Stimulated activated CD8-positive, alpha-beta memory T cell treated with anti-CD3 and anti-CD28 coated beads, Interleukin-15, amount 100 ng/mL, for 1 hour (primary cell): ENCODE data around the gene PLCB3.
A peak's percentile ranks its signal among the peaks of the same experiment; 100 is the strongest.

Source experiments
- DNase-seq: peaks from one replicate; pipeline ENCODE4 v3.0.0-alpha.2; 2020; ENCODE audit warnings: low read depth

Gene PLCB3

DNA sequence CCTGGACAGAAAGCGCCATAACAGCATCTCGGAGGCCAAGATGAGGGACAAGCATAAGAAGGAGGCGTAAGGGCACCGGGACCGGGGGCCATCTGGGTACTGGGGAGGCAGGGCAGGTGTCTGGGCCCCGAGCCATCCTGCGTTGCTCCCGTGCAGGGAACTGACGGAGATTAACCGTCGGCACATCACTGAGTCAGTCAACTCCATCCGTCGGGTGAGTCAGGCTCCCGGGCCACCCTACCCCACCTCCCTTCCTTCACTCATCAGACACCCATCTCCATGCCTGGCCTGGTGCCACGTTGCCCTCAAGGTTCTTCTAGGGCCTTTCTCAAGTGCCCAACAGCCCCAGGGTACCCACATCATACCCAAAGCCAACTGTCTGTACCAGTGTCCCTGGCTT lies 15.0 kb downstream of the PLCB3 start:
- DNase-seq: no peak

DNA sequence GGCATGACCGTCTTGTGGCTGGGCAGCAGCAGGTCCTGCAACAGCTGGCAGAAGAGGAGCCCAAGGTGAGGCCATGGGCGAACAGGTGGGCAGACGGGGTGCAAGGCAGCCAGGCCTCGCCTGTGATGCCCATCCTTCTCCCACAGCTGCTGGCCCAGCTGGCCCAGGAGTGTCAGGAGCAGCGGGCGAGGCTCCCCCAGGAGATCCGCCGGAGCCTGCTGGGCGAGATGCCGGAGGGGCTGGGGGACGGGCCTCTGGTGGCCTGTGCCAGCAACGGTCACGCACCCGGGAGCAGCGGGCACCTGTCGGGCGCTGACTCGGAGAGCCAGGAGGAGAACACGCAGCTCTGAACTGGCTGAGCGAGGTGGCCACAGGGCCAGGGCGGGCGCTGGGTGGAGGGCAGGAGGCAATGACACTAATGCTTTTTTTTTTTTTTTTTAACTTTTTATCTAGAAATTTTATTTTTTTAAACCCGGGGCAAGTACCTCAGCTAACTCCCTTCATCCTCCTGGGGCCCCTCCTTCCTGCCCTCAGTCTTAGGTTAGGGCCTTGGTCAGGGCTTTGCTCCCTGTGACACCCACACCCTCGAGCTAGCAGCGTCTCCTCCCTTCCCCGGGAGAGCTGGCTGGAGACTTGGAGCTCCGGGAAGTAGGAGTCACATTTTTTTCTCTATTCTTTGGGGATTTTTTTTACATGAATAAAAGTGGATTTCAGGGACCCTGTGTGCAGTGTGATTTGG lies 16.0 kb downstream of the PLCB3 start:
- DNase-seq: no peak

DNA sequence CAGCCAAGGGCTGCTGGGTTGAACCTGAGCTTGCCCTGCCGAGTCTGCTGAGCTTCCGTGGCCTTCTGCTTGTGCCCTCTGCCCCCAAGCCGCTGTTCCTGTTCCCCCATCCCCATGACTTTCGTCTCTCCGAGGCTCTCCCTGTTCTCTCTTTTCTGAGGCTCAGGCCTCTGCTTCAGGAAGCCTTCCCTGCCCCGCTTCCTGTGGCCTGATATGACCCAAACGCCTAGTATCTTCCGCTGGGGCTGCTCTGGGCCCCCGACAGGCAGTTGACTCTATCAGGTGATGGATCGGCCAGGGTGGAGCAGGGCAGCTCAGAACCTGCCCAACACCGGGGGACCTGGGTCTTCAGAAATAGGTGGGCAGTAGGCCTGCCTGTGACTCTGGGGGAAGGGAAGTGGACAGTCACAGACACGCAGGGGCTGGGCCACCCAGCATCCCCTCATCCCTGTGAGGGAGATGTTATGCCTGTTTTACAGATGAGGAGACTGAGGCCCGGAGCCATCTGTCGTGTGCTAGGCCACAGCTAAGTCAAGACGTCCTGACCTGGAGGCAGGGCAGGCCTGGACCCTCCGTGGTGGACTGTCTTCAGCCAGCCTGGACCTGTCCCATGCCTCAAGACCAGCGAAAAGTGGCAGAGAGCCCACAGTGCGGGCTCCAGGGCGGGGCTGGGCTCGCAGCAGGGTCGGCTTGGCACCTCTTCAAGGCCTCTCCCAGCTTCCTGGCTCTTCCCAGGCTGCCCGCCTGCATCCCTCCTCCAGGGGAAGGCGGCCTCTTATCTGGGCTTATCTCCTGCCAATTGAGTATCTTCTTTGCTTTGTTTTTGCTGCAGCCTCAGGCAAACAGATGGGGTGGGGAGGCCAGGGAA lies 16.9 kb downstream of the PLCB3 start:
- DNase-seq: no peak

DNA sequence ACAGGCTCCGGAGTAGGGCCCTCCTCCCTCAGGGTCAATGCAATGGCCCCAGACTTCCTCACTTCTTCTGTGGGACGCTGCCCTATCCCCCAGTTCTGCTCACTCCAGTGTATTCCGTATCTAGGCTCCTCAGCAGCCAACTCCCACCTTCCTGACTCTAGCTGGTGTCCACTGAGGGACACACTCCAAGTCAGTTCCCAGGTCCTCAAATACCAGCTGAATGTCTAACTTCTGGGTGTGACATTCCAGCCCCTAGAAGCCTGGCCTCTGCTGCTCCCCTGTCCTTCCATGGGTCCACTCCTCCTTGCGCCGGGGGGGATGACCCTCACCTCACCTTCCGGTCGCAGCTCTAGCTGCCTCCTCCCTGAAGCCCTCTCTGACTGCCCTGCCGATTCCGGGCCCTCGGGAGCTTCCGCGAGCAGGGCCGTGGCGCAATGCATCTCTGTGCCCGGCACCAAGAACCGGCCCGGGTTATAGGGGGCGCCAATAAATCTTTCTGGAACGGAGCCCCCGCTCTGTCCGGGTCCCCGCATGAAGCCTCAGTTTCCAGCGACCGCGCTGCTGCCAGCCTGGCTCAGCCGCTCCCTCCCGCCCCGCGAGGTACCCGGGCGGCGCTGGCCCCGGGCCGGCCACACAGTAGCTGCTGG lies 17.7 kb downstream of the PLCB3 start:
- DNase-seq: peak; percentile 11

DNA sequence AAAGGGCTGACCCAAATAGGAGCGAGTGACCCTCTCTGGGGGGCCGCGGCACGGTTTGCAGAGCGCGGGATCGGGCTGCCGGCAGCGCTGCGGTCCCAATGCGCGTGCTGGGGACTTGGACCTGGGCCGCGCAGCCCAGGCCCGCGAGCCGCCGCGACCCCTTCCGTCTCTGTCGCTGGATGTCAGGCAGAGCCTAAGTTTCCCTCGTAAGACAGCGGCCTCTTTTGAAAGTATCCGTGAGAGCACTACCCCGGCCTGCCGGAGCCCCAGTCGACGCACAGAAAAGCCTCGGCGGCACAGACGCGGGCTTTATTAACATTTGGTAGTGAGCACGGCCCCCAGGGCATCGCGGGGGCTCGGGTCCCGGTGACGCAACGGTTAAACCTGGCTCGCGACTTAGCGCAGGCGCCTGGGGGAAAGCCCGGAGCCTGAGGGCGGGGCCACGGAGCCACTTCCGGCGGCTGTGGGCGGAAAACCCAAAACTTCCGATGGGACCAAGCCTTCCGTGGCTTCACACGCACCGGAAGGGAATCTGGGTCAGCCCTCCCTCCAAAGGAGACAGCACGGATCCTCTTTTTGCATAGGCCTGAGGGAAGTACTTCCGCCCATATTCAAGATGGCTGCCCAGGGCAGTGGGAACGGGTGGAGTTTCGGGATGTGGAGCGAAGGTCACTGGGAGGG lies 18.4 kb downstream of the PLCB3 start:
- peak; percentile 96 for DNase-seq

DNA sequence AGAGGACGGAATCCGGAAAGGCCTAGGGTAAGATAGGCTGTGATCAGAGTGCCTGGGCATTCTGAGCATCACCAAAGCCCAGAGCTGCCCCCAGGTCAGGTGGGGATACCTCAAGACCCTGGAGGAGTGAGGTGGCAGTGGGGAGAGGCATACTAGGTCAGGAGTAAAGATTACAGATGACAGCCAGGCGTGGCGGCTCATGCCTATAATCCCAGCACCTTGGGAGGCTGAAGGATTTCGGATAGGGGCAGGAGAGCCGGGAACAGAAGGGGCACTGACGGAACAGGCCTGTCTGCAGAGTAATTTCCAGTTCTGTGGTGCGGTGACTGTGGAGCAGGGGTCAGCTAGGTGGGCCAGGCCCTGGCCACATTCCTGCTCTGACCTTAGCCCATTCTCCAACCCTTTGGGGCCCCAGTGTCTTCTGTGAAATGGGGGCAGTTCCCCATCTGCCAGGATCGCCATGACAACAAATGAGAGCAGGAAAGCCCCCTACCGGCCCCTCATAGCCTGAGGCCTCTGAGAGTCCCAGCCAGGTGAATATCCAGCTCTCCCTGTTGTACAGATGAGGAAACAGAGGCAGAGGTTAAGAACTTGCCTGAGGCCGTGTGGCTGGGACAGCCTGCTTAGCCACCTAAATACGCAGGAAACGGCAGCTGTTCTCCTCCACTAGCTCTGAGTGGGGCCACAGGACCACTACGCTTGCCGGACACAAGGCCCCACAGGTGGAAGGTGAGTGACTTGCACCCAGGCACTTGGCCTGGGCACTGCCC lies 23.9 kb downstream of the PLCB3 start:
- DNase-seq: no peak

DNA sequence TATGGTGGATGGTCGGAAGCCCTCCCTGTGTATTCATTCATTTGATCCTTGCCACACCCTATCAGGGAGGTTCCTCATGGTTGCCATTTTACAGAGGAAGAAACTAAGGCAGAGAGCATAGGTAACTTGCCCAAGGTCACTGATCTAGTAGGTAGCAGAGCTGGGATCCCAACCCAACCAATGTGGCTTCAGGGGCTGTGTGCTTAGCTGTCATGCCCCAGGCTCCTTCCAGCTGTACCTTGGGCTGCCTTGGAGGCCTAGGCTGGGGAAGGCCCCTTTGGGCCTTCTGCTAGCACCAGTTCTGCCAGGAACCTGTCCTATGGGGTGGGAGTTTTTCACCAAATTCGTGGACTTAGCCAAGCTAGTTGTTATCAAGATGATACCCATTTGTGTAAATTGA lies 24.5 kb downstream of the PLCB3 start:
- DNase-seq: no peak

DNA sequence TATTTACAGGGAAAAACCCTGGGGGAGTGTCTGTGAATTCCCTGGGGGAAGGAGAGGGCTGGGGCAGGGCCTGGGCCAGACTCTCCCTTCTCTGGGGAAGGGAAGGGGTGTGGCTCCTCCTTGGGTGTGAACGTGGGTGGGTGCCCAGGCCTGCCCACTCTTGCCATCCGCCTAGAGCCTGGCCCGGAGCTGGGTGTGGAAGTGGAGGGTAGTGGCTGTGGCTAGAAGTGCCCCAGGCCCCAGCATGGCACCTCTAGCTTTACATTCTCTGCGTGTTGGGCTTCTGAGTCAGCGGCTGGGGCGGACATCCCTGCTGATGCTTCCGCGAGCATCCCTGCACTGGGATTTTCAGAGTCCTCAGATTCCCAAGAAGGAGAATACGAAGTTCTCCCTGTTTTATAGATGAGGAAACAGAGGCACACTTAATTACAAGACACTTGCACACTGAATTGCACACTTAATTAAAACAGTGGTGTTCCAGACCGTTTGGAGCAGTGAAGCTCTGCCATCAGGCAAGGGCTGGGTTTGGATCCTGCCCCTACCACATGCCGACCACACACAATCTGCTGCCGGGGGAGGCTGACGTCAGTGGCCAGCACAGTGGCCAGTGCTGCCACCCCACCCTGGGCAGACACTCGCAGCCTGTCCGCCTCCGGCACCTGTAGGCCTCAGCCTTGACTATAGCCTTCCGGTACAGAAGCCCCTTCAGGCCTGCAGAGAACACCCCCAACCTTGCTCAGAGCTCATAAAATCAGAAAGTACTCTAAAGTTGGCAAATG lies 25.5 kb downstream of the PLCB3 start:
- DNase-seq: no peak

DNA sequence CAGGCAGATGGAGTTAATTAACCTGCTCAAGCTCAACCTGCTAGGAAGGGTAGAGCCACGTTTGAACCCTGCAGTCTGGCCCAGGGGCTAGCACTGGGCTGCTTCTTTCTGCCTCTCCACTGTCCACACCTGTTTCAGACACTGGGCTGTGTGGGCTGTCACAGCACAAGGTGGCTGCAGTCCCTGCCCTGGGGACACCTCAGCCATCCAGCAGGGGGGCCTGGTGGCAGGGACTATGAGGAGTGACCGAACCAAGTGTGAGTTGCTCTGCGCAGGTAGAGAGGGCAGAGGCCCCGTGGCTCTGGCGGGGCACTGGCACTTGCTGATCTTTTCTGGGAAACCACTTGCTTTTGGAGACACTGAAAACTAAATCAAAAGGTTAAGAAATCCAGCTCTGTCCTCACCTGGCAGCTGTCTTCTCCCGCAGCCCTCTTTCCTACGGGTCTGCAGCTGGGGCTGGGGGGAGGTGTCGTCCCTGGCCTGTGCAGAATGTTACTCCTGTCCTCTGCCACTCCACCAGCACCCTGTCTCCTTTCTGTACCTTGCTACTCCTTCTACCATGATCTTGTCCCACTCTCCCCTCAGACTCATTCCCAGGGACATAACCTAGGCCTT lies 27.4 kb downstream of the PLCB3 start:
- DNase-seq: no peak

DNA sequence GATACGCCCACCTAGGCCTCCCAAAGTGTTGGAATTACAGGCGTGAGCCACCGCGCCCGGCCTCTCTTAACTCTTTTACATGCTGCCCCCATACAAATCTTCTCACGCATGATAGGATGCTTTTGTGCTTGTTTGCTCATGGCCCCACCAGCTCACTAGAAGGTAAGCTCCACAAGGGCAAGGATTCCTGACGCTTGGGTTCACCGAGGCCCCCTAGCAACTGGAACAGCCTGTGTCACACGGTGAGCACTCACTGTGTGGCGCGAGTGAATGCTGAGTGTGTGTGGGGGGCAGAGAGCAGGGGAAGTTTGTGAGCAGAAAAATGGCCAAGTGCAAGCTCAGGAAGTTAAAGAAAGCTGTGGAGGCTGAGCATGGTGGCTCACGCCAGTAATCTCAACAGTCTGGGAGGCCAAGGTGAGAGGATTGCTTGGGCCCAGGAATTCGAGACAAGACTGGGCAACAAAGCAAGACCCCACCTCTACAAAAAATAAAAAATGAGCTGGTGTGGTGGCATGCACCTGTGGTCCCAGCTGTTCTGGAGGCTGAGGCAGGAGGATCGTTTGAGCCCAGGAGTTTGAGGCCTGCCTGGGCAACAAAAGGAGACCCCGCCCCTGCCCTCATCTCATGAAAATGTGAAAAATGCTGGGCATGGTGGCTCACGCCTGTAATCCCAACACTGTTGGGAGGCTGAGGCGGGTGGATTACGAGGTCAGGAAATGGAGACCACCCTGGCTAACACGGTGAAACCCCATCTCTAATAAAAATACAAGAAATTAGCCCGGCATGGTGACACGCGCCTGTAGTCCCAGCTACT lies 30.8 kb downstream of the PLCB3 start:
- DNase-seq: no peak

DNA sequence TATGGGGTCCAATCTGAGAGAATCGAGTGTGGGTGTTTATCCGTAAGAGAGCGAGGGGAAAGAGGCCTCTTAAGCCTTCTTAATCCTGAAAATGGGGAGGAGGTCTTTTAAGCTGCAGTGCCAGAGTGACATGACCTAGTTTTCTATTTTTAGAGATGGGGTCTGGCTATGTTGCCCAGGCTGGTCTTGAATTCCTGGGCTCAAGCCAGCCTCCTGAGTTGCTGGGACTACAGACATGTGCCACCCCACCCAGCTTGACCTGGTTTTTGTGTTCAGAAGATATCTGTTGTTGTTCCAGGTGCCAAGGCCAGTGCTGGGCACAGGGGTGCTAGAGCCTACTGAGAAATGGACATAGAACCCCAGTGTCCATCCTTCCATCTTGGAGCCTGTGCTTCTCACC lies 31.8 kb downstream of the PLCB3 start:
- no peak for DNase-seq

DNA sequence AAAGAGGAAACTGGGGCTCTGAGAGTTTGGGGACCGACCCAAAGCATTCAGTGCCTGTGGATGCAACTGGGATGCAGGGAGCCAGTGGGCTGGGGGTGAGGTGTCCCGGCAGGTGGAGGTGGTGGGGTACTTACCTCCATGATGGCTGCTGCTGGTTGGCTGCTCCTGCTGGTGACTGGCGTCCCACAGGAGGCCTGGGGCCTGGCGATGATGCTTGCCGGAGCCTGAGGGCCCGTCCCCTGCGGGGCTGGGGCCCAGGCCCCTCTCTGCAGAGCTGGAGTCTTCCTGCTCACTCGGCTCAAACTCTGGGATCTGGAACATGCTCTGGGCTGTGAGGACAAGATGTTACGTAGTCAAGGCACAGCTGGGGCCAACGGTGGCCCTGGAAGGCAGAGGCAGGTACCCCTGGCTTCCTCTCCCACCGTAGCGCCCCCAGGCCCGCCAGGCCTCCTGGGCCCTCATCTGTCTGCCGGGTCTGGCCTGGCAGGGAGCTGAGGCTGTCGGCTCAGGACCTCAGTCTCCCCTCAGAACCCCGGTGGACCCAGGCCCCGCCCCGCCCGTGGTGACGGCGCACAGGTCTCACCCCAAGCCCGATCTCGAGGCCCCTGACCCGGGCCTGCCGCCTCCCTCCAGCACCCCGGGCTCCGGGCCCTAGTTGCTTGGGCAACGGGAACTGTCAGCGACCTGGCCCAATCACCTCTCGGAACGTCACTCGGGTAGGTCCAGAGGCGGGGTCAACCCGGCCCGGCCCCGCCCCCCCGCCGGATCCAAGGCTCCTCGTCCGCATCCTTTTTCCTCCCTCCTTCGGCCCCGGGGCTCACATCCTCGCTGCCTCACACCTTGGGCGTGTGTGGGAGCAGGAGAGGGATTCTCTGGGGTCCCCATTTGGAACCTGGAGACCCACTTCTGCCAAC lies 33.0 kb downstream of the PLCB3 start, which contains the start of gene BAD:
Gene BAD, minus strand, starts transcription at position 618 of the 914 bp plus-strand sequence. Its CDS starts 297 bp downstream, at position 321.
- peak; percentile 85 for DNase-seq

DNA sequence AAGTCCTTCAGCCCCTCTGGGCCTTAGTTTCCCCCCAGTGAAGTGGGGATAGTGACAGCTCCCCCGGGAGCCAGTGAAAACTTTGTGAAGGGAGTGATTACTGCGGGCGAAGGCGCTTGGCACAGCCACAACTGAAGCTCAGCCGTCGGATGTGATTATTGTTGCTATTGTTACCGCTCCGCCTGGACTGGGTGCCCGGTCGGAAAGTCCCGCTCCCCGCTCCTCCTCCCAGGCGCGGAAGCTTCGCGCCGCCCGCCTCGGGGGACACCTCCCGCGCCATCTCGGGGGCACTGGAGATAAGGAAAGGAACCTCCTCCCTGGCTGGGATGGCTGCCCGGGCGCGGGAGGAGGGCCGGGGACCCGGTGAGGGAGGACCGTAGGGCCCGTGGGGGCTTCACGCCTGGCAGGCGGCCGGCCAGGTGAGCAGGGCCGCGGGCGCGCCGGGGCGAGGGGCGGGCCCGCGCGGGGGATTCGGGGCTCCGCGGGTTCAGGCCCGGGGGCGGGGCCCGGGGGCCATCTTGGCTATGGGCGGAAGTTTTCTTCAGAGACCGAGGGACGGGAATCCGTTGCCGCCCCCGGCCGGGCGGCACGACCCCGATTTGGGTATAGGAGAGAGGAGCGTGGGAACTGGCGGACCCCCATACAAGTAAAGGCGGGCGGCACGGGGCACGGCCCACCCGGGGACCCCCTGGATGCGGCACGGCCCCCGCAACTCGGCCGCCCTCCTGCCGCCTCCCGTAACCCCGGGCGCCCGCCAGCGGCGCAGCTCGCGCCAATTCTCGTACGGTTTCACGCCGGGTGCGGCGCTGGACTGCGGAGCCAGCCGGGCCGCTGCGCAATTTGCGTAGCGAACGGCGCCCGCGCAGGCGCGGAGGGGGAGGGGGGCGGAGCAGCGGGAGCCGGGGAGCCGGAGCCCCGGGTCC lies 33.9 kb downstream of the PLCB3 start, which contains the start of gene GPR137:
Gene GPR137, plus strand, starts transcription at position 887 of the 923 bp plus-strand sequence. CDS start 677 bp downstream, outside the sequence.
- DNase-seq: peak; percentile 91

DNA sequence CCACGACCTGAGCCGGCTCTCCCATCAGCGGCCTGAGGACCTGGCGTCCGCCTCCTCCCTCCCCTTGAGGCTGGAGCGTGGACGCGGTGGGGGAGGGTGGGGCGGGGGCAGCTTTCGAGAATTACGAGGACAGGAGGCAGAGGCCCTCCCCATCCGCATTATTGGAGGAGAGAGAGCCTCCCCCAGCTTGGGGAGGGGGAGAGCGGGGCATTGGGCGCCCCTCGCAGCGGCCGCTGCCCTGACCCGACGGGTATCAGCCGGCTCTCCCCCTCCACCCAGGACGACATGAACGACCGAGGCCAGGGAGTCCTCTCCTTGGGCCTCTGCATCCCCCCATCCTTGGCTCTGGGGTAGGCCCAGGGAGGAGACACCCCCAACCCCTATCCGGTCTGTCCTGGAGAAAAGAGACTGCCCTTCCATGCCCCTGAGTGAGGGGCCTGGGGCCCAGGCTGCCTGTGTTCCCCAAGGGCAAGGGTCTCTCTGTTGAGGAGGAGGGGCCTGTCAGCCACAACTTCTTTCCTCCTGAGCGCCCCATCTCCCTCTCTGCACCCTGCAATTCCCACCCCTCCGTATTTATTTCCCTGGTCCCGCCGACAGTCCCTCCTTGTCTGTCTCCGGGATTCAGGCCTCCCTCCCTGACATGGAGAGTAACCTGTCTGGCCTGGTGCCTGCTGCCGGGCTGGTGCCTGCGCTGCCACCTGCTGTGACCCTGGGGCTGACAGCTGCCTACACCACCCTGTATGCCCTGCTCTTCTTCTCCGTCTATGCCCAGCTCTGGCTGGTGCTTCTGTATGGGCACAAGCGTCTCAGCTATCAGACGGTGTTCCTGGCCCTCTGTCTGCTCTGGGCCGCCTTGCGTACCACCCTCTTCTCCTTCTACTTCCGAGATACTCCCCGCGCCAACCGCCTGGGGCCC lies 34.8 kb downstream of the PLCB3 start:
- DNase-seq: no peak

DNA sequence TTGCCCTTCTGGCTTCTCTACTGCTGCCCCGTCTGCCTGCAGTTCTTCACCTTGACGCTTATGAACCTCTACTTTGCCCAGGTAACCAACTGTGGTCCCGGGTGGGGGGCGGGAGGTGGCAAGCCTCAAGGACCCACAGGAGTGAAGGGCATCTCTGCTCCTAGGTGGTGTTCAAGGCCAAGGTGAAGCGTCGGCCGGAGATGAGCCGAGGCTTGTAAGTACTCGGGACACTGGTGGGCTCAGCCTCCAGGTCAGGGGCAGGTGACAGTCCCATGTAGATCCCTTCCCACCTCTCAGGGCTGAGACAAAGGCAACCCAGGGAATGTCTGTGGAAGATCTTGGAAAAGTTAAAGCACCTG lies 35.5 kb downstream of the PLCB3 start:
- DNase-seq: no peak
